GM19324 (cell line): ENCODE results near the gene SSRP1.
"Not testable (repeated sequence)": the region's sequence is repeated elsewhere in the genome, so short reads cannot be mapped to it uniquely, and the experiment has no call there.

Experiments used
- ATAC-seq: cut with Tn5 transposase; IDR thresholded peaks from one replicate; pipeline ENCODE4 v1.9.1; 2021; ENCODE audit warnings: mild to moderate bottlenecking, moderate library complexity; ENCODE audit not compliant: unreplicated experiment, low FRiP score

The SSRP1 gene, protein sequence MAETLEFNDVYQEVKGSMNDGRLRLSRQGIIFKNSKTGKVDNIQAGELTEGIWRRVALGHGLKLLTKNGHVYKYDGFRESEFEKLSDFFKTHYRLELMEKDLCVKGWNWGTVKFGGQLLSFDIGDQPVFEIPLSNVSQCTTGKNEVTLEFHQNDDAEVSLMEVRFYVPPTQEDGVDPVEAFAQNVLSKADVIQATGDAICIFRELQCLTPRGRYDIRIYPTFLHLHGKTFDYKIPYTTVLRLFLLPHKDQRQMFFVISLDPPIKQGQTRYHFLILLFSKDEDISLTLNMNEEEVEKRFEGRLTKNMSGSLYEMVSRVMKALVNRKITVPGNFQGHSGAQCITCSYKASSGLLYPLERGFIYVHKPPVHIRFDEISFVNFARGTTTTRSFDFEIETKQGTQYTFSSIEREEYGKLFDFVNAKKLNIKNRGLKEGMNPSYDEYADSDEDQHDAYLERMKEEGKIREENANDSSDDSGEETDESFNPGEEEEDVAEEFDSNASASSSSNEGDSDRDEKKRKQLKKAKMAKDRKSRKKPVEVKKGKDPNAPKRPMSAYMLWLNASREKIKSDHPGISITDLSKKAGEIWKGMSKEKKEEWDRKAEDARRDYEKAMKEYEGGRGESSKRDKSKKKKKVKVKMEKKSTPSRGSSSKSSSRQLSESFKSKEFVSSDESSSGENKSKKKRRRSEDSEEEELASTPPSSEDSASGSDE

DNA sequence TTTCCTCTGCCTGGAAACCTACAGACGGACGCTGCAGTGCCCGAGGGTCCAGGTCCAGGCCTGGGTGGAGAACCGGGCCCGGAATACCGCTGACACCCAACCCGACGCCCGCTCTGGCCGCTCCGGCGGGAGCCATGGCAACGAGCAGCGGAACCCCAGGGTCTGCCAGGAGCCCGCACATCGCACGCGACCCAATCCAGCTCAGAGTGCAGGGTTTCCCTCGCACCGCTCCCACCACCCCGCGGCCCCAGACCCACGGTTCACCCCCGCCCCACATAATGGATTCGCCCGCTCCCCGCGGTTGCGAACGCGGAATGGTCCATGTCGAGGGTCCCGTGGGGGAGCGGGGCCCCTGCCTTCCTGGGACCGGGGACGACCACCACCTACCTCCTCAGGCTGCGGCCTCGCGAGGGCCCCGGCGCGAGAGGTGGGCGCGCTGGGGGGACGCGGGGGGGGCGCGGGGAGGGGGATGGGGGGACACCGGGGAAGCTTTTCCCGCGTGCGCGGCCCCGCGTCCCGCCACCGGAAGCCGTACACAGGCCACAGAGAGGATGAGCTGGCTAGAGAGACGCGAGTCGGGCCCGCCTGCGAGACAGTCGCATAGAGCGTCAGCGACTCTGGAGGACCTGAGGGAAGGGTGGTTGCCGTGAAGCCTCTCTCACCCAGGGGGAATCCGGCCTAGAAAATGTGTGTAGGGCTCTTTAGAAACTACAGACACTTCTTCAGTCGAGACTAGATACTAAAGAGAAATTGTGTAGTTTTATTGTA, at the start of gene SSRP1:
SSRP1 (minus strand) TSS at position 550 of the 768 bp plus-strand sequence. CDS start 771 bp downstream, outside the sequence.
- peak; percentile 100 for ATAC-seq

DNA sequence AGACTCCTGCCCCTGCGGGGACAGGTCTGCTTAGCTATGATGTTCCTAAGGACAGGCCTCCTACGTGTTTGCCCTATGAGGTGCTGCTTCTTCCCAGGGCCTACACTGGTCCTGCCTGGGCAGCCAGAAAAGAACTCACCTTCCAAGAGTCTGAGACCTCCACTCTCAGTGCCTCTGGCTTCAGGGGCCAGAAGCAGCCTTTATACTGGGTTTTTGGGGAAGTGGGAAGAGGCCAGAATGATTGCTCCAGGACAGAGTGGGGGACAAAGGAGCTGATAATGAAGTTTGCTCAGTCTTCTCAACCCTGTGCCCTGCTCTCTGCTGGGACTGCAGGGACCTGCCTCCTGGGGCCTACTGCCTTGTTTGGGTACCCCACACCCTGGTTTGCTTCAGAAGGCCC, 45.3 kb upstream of the SSRP1 start, which contains the start of gene PRG3:
PRG3 (minus strand) TSS at position 176 of the 400 bp plus-strand sequence. CDS start 442 bp downstream, outside the sequence.
- ATAC-seq: no peak

DNA sequence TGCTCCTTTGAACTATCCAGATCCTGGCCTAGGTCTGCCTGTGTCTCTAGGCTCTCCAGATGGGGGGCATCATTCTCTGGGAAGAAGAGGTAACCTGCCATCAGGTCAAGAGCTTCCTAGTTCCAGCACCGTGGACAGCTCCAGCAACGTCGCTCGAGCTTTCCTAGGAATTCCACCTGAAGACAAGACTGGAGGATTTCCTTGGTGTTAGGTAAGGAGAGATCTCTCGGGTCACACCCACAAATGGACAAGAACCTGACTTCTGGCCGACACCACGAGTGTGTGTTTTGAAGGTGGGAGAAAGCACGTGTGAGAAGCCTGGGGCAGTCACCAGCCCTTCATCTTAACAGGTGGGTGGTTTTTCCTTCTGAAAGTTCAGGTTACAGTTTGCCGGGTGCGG, 44.0 kb upstream of the SSRP1 start:
- no peak for ATAC-seq

DNA sequence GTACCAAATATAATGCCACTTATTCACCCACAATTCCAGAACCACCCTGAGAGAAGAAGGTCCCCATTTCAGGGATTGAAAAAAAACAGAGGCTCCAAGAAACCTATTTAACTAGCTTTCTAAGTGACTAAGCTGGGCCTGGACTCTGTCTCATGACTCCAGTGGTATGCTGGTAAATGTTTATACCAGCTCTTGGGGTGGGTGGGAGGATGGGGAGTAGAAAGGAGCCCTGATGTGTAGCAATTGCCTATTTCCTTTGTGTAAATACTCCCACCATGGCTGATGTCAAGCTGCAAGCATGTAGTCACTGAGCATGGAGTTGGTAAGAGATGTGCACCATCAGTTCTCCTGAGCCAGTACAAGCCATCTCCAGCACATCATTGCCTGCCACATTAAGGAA, 42.5 kb upstream of the SSRP1 start:
- ATAC-seq: no peak

DNA sequence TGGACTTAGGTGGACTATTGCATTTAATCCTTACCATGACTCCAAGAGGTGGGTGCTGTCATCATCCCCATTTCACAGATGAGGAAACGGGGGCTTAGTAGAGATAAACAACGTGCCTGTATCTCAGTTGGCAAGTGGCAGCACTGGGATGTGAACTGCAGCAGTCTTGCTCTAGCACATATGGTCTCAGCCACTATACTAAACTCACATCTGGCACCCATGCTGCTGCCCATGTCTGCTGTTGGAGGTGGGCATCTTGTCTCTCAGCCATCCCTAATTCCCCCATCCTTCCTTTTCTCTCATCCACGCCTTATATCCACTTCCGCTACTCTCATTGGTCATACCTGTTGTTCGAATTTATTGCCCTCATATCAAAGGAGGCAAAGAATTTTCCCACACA, 41.4 kb upstream of the SSRP1 start:
- ATAC-seq: no peak

DNA sequence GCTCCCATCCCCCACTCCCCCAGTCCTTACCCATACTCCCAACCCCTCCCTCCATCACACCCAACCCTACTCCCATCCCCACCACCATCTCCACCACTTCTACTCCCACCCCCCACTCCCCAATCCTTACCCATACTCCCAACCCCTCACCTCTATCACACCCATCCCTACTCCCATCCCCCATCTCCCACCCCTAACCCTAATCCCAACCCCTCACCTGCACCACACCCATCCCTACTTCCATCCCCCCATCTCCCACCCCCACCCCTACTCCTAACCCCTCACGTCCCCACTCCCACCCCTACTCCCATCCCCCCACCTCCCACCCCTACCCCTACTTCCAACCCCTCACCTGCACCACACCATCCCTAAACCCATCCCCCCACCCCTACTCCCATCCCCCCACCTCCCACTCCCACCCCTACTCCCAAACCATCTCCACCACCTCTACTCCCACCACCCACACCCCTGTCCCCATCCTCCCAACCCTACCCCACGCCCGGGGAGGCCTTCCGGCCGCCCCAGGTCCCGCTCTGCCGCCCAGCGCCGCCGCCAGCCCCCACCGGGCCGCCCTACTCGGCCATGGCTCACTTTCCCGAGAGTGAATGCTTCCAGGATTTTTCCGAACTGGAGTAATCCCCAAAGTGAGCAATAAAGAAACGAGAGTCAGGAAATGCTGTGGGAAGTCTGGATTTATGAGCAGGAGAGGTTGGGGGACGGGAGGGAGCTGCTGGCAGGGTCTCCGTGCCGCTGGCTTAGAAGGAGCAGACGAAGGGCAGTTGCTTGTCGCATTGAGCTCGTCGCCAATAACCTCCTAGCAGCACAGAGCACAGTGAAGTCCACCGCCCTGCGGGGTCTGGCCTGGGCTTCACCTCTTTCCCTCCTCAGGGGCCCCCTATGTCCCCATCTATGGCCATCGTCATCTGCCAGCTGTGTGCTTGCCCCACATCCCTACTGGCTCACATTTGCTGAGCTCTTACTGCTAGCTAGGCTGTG, 40.7 kb upstream of the SSRP1 start:
- ATAC-seq: no peak

DNA sequence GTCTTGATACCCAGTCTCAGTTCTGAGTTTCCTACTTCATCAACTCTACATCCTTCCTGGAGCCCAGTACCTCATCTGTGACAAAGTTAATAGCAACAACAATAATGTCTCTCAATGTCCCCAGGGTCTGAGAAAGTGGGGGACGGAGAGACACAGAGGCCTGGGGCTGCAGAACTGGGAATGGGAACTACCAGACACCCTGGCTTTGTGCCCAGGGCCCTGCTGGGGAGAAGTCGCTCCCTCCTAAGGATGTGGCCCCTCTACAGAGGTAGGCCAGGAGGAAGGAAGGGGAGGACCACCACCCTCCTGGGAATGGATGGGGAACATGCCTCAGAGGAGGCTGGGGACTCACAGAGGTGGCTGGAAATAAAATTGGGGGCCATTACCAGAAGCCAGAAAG, 39.8 kb upstream of the SSRP1 start:
- ATAC-seq: no peak

DNA sequence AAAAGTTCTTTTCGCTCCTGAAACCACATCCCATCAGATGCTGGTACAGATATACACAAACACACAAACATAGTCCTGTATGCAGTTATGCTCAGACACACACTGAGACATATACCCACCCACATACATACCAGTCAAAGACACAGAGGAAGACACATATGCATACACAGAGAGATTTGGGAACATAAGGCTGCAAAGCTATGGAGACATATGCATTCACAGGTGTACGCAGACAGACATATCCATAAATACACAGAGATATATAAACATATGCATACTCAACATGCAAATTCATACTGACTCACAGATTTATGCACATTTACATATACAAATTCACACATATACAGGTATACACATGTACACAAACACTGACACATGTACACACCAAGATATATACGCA, 39.3 kb upstream of the SSRP1 start:
- no peak for ATAC-seq

DNA sequence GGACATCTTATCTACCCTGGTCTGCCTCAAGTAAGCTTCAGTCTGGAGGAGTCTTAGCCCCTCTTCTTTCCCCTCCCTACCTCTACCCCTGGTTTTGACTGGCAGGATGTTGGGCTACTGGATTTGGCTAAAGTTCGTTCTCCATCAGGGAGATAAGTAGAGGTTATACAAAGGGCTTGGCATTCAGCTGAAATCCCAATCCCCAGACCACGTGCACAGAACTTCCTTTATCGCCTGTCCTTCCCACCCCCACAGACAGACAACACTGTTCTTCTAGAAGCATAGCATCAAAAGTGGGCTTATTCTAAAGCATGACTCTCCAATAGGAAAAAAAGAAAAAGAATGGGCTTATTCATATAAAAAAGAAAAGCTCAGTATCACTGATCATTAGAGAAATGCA, 37.5 kb upstream of the SSRP1 start:
- ATAC-seq: no peak

DNA sequence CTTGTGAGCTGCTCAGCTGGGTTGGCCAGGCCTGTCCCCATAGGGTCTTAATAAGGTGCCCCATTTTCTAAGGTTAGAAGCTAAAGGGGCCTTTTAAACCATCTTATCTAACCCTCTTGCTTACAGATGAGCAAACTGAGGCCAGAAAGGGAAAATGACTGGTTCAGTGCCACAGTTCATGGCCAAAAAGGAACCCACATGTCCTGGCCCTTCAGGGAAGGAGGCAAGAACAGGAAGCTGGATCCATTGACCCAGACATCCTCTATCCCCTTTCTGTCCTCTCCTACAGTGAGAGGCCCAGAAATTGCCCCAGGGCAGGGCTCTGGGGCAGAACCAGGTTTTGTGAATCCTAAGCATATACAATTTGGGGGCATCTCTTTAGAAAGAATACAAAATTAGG, 35.2 kb upstream of the SSRP1 start:
- no peak for ATAC-seq

DNA sequence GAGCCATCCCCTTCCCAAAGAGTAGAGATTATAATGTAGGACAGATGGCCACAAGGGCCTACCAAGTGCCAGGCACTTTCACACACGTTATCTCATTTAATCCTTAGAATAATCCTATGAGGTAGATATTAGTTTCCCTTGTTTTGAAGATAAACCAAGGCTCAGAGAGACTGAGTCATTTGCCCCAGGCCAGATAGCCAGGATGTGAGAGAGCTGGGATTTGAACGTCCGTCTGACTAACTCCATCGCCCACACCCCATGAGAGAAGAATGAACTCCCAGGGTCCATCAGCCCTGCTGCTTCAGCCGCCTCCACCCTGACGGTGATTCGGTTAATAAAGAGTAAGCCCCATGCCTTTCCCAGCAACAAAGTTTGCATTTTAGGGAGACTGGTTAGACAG, 34.6 kb upstream of the SSRP1 start:
- ATAC-seq: no peak

DNA sequence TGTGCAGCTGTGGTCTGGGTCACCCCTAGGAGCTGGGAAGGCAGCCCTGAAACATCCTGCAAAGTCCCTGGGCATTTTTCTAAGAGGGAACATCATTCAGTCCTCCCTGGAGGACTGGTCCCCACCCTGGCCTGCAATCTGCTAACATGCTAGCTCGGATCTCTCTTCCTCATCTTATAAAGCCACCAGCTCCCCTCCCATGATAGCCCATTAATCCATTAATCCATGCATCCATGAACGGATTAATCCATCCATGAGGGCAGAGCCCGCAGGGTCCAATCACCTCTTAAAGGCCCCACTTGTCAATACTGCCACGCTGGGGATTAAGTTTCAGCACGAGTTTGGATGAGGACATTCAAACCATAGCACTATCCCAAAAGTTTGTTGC, 33.1 kb upstream of the SSRP1 start:
- ATAC-seq: no peak

DNA sequence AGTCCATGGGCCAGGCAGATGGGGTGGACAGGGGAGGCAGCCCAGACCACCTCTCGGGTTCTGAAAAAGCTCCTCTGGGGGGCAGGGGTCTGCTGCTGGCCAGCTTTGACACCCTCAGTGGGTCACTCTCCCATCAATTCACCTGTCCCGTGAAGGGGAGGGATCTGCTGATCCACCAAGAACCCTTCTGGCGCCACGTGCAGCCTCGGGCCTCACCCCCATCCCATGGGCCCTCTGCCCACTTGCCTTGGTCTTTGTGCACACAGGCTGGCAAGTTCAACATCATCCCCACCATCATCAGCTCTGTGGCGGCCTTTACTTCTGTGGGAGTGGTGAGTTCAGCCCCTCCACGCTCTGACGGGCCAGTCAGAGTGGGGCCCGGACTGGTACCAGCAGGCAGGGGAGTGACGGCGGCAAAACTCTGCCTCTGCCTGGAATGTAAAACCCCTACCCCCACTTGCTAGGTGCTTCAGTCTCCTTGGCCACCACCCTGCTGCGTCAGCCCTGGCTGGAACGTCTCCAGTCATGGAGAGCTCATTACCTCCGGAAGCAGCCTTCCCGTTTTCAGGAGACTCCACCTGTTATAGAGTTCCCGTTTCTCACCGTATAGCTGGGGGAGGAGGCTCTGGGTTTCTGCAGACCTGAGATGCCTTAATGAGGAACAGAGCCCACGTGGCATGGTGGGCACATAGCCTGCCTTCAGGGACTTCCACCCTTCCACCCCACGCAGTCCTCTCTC, 32.6 kb upstream of the SSRP1 start:
- no peak for ATAC-seq

DNA sequence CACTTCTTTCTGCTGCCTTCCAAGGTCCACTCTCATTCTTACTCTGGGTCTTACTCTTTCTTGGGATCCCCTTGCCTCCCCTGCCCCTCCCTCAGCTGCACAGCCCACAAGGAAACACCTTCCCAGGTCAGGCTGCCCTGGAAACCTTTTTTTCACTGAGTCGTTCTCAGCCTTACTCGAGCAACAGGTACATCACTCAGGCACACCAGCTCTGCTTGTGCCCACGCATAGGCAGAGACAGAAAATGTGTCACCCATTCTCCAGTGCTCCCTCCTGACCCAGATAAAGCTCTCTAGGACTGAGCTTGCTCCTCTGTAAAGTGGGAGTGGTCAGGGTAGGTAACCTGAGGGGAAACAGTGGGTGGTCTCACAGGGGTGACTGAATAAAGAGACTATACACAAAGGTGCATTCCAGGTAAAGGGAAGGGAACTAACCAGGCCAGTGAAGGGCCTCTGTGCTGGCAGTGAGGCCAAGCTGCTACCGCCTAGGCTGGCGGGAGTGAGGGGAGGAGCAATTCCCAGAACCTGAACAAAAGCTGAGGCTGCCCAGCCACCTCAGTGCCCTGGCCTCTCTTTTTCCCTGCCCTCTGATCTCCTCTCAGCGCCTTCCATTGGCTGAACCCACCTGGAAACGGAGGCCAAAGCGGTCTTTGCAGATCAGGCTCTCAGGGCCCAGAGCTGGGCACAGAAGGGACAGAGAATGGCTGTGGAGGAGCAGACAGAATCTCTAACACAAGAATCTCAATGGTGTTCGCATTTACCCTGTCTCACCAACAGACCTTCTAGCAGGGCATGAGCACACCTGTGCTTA, 29.4 kb upstream of the SSRP1 start:
- no peak for ATAC-seq

DNA sequence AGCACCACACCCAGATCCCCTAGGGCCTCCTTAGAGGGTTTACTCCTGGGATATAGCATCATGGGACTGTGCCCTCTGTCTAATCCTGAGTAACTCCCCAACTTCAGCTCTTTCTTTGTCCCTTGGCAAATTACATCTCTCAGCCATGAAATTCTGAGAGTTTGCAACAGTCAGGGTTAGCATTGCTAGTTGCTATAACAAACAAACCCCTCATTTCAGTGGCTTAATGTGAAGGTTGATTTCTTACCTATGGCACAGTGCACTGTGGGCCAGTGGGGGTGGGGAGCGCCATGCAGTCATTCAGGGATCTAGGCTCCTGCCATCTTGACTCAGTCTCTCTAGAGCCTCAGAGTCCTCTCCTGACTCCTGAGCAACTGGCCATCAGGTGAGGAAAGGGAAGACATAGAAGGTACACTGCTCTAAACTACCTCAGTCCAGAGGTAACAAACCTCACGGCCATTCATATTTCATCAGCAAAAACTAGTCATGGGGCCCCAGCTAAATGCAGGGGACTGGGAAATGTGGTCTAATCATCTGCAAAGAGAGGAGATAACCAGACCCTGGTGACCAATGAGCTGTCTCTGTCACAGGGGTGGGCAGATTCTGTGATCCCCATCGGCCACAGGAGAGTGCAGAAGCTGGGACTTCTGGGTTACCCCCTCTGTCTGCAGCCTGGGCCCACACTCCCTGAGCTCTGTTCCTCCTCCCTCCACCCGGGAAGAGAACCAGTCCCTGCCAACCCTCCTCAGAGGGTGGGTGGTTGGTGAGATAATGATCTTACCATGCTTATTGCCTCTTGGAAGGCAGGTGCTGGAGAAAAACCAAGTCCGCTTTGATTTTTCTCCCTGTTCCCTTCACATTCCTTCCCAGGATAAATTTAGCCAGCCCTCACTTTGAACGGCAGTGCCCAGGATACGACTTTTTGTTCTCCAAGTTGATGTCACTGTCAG, 27.7 kb upstream of the SSRP1 start:
- ATAC-seq: no peak

DNA sequence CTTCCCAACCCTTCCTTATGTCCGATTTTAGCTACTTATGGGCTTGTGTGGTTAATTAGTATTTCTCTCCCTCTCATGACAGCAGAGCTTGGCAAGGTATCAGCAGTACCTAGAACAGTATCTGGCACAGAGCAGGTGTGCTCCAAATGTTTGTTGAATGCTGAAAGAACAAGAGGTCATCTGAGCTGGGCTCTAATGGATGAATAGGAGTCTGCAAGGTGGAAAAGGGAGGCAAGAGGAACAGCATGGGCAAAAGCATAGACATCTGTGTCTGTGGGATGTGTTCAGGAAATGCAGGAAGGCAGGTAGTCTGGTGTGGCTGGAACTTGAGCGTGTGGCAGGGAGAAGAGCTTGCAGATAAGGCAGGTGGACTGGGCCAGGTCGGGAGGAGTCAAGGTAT, 26.2 kb upstream of the SSRP1 start:
- no peak for ATAC-seq

DNA sequence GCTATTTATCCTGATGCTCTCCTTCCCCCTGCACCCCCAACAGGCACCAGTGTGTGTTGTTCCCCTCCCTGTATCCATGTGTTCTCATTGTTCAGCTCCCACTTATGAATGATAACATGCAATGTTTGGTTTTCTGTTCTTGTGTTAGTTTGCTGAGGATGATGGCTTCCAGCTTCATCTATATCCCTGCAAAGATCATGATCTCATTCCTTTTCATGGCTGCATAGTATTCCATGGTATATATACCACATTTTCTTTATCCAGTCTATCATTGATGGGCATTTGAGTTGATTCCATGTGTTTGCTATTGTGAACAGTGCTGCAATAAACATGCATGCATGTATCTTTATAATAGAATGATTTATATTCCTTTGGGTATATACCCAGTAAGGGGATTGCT, 25.7 kb upstream of the SSRP1 start:
- not testable (repeated sequence) for ATAC-seq
